HG03159 (cell line): ENCODE measurements around the gene EEF1AKMT3.
A peak's percentile ranks its signal among the peaks of the same experiment; 100 is the strongest.

Source experiments
- ATAC-seq: cut with Tn5 transposase; IDR thresholded peaks from one replicate; pipeline ENCODE4 v1.9.1; 2021; ENCODE audit warnings: mild to moderate bottlenecking, moderate library complexity; ENCODE audit not compliant: unreplicated experiment

EEF1AKMT3 gene

GRCh38 chr12:57735198-57735855, 37.1 kb upstream of the EEF1AKMT3 start:
- no peak for ATAC-seq

DNA sequence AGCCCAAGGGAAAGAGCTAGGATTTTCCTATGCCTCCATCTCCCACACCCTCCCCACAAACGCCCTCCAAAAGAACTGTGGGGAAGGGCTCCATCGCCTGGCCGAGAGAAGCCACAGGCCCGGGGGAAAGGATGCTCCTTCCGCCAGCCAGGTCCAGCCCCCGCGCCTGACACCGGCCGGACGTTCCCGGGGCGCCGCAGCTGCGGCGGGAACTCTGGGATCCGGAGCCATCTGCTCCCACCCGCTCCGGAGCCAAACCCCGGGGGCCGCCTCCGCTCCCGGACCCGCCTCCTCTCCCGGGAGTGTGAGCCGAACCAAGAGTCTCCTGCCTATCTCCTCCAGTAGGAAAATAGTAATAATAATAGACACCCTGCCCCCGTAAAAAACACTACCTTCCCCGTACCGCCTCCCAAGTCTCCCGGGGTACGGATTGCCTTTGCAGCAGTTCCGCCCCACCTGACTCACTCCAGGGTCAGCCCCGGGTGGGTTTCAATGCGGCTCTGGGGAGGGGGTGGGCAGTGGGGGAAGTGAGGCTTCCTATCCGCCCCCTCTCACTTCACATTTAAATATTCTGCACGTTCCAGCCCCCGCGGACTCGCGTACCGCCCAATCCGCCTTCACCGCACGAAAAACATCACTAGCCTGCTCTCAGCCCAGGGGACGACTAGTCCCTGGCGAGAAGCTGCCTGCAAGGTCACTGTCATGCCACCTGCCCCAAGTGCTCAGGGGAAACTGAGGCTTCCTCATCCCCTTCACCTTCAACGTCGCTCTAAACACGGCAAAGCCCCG, 36.3 kb upstream of the EEF1AKMT3 start:
- no peak for ATAC-seq

DNA sequence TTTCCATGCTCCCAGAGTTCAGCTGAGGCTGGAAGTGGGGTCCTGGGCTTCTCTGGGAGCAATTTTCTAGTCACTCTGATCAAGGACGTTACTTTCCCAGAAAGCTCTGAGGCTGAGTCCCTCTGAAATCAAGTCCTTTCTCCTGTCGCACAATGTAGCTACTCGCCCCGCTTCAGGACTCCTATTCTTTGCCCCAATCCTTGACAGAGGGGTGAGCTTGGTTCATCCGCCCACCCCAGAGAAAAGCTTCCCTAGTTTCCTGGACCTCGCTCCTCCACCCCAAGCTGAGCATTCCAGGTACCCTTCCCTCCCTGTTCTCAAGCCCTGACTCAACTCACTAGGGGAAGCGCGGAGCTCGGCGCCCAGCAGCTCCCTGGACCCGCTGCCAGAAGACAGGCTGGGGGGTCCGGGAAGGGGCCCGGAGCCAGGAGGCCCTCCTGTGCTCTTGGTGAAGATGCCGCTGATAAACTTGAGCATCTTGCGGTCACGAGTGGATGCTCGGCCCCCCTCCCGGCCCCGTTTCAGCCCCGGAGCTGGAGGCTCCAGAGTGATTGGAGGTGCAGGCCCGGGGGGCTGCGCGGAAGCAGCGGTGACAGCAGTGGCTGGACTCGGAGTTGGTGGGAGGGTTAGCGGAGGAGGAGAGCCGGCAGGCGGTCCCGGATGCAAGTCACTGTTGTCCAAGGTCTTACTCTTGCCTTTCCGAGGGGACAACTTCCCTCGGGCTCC, 35.5 kb upstream of the EEF1AKMT3 start:
- no peak for ATAC-seq

DNA sequence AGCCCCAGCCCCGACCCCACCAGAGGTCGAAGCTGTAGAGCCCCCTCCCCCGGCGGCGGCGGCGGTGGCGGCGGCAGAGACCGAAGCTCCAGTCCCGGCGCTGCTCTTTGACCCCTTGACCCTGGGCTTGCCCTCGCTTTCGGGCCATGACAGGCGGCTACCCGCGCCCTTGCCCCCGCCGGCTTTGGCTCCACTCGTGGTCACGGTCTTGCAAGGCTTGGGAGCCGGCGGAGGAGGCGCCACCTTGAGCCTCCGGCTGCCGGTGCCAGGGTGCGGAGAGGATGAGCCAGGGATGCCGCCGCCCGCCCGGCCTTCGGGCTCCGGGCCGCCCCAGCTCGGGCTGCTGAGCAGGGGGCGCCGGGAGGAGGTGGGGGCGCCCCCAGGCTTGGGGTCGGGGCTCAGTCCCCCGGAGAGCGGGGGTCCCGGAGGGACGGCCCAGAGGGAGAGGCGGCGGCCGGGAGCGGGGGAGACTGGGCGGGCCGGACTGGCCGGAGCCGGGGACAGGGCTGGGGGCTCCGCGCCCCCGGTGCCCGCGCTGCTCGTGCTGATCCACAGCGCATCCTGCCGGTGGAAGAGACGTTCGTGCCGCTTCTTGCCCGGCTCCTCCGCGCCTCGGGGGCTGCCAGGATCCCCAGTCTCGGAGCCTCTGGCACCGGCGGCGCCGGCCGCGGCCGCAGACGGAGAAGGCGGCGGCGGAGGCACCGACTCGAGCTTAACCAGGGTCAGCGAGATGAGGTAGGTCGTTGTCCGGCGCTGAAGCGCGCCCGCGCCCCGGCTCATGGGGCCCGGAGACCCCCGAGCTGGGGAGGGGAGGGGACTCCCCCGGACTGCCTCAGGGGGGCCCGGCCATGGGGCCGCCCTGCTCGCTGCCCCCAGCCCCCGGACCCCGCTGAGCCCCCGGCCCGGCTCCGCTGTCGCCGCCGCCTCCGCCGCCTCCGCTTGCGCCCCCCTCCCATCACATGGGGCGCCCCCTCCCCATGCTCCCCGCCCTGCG, 34.6 kb upstream of the EEF1AKMT3 start:
- ATAC-seq, result no peak

- no peak for ATAC-seq
Measured at GRCh38 chr12:57738661-57739237, 33.7 kb upstream of the EEF1AKMT3 start, which contains the start of gene AGAP2. Gene AGAP2, minus strand, starts transcription at chr12:57738742. Its CDS starts 496 bp downstream, at chr12:57738246.

GRCh38 chr12:57739387-57739786, 33.0 kb upstream of the EEF1AKMT3 start:
- ATAC-seq, result no peak

- ATAC-seq, result no peak
Measured at GRCh38 chr12:57739914-57740538, 32.4 kb upstream of the EEF1AKMT3 start.

GRCh38 chr12:57740656-57741412, 31.6 kb upstream of the EEF1AKMT3 start:
- ATAC-seq, result peak; percentile 52

DNA sequence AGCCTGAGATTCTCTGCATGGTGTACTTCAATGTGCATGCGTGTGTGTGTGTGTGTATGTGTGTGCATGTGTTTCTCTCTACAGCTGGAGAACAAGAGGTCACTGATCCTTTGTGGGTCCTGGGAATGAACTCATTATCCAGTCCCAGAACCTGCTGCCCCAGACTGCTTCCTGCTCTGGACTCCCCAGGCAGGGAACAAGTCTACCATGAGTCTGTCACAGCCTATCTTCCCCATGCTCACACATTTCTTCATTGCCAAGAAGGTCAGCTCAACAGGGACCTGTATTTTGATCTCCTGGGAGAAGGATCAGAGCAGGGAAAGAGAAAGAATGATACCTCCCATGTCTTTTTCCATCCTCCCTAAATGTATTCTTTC, 31.0 kb upstream of the EEF1AKMT3 start:
- no peak for ATAC-seq

DNA sequence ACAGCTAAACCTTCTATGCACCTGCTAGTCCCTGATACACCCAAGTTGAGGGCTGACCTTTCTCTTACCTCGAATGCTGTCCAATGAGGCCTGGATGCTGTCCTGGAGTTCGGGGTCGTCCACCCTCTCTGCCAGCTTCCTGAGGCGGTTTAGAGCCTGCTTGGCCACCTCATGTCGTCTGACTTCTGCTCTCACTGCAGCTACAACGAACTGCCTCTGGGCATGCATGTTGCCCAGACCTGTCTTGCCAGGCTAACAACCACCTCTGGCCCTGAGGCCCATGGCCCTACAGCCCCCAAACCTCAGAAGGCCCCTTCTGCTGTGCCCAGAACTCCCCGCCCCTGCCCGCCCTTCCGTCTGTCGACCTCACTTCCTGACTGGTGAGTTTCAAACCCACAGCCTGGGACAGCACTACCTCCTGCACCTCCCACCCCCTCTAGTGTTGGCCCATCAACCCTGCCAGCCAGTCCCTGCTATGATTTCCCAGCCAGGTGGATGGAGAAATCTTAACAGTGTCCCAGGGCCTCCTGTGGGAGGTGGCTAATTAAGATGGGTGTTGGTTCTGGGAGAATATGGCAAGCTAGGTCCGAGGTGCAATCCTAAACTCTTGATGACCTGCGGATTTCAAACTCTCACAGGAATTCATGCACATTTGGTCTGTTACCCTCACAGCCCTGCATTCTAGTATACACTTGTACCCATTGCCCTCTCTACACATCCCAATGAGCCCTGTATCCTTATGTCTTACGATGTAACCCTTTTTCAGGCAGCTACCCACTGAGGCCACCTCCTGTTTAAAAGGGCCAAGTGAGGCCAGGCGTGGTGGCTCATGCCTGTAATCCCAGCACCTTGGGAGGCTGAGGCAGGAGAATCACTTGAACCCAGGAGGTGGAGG, 30.3 kb upstream of the EEF1AKMT3 start:
- ATAC-seq, result peak; percentile 54

- no peak for ATAC-seq
Measured at GRCh38 chr12:57743769-57744168, 28.6 kb upstream of the EEF1AKMT3 start.

DNA sequence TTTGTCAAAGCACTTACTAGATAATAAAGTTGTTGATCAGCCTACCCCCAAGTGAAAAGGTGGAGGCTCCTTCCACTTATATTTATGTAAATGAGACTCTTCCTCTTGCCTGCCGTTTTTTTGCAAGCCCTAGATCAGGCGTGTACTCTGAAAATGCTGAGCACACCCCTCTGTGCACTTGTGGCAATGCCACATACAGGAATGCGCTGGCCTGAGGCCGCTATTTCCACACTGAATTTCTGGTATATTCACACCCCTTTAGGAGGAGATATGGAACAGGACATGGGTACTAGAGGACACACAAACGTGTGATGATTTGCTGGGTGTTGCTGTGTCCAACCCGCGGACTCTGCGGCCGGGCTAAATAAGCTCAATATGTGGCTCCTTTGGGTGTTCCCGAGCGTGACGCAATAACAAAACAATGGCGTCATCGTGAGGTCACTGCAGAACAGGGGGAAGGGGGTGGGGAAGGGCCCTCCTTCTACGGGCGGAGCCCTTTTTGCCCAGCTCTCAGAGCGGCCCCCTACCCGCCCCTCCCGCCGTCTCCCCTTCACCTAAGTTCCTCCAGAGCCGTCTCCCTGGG, 28.1 kb upstream of the EEF1AKMT3 start:
- ATAC-seq, result peak; percentile 32

- peak; percentile 81 for ATAC-seq
Measured at GRCh38 chr12:57744777-57745484, 27.5 kb upstream of the EEF1AKMT3 start, which contains the start of gene TSPAN31. Gene TSPAN31, plus strand, starts transcription at chr12:57745039. Its CDS starts 116 bp downstream, at chr12:57745155.

- no peak for ATAC-seq
Measured at GRCh38 chr12:57745485-57745881, 26.9 kb upstream of the EEF1AKMT3 start.

DNA sequence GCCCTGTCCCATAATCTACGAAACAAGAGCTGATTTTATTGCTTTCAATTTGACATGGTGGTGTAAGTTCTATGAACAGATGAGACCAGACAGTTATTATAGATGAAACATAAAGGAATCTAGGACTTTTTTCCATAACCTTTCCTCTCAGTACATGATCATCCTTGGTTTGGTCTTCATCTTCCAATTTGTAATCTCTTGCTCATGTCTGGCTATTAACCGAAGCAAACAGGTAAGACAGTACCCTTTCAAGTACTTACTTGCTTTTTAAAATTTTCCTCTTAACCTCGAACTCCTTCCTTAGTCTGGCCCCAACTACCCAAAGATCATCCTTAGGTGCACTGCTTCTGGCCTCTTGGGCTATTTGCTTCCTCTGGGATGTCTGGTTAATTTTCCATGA, 26.4 kb upstream of the EEF1AKMT3 start:
- ATAC-seq, result no peak

DNA sequence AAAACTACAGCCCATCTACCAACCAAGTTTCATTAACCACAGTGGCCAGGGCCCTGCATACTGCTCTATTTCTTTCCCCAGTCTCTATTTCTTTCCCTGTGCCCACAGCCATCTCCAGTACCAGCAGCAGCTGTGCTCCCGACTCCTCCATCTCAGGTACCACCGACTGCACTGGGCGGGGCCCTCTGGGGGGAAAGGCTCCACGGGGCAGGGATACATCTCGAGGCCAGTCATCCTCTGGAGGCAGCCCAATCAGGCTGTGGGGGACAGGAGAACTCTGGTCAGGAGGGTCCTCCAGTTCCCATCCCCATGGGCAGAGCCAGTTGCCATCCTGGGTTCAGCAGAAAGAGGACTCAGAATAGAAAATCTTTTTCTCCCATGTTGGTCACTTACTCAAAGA, 23.4 kb upstream of the EEF1AKMT3 start:
- ATAC-seq, result no peak
